NCI-H1930 (cell line): Measurements from ENCODE around the gene CDKN2B-AS1.

Experiments used
- DNase-seq, 2 experiments: peaks; one replicate each; lab custom pipeline; 2025; lab: John Stamatoyannopoulos, UW

The CDKN2B-AS1 gene

GRCh38 chr9:22154064-22154463 is 159.5 kb downstream of the CDKN2B-AS1 start:
- DNase-seq, result no peak

GRCh38 chr9:22156586-22156985 is 162.0 kb downstream of the CDKN2B-AS1 start:
- no peak for DNase-seq

- no peak for DNase-seq
Measured at GRCh38 chr9:22157276-22157675, 162.7 kb downstream of the CDKN2B-AS1 start.

- no peak for DNase-seq
Measured at GRCh38 chr9:22157828-22158227, 163.2 kb downstream of the CDKN2B-AS1 start.

GRCh38 chr9:22158271-22158670 is 163.7 kb downstream of the CDKN2B-AS1 start:
- DNase-seq, result no peak

GRCh38 chr9:22158927-22159346 is 164.3 kb downstream of the CDKN2B-AS1 start:
- DNase-seq, result no peak

- no peak for DNase-seq
Measured at GRCh38 chr9:22159586-22159985, 165.0 kb downstream of the CDKN2B-AS1 start.

- no peak for DNase-seq
Measured at GRCh38 chr9:22160221-22160620, 165.6 kb downstream of the CDKN2B-AS1 start.

- DNase-seq, result no peak
Measured at GRCh38 chr9:22165144-22165543, 170.6 kb downstream of the CDKN2B-AS1 start.

GRCh38 chr9:22169243-22169642 is 174.7 kb downstream of the CDKN2B-AS1 start:
- no peak for DNase-seq

GRCh38 chr9:22169727-22170503 is 175.3 kb downstream of the CDKN2B-AS1 start:
- no peak for DNase-seq
